Pancreas (tissue), 10 donors: Measurements from ENCODE around the gene IQCK. TPM values are rescaled to one million over a fixed set of nuclear protein-coding genes. Genes with fewer than 3 reads are reported as not detected.

Experiments used
- ATAC-seq, 4 donors: fragments of 200-7000 bp; cut with Tn5 transposase; one replicate each; pipeline versions ENCODE4 v1.8.0 to v1.9.1; 2020; ENCODE audit warnings: mild to moderate bottlenecking in 4 of 4, moderate library complexity in 4 of 4
- DNase-seq, 6 donors: peaks; one replicate each; pipeline ENCODE4 v3.0.0-alpha.2; 2020
- FAIRE-seq: peaks from 2 replicates; lab custom pipeline; 2012; peaks lifted over from hg19 to GRCh38; lab: Jason Lieb, UNC
- H3K27ac ChIP-seq, 4 donors: fragments of 200-600 bp; sonication (generic); 1 replicate in 3 of 4; 2 replicates in 1 of 4; pipeline versions ENCODE4 v1.5.0 to v1.8.0; 2020
- H3K27me3 ChIP-seq, 4 donors: fragments of 200-600 bp; one replicate each; pipeline ENCODE4 v1.8.0; 2021
- H3K36me3 ChIP-seq, 3 donors: fragments of 200-600 bp; sonication (generic) in 1 of 3; one replicate each; pipeline versions ENCODE4 v1.5.0 to v1.8.0; 2020 to 2021
- H3K4me1 ChIP-seq, 3 donors: fragments of 200-600 bp; one replicate each; pipeline ENCODE4 v1.8.0; 2021
- H3K4me3 ChIP-seq, 4 donors: fragments of 200-600 bp; sonication (generic) in 2 of 4; one replicate each; pipeline versions ENCODE4 v1.5.0 to v1.8.0; 2020 to 2021
- H3K9me3 ChIP-seq, 4 donors: fragments of 200-600 bp; one replicate each; pipeline ENCODE4 v1.8.0; 2021
- WGBS, 2 donors: extraction: QIAGEN DNeasy Blood & Tissue Kit; methylation state at CpG; one replicate each; pipeline ENCODE4 v1.1.7; 2013; 5-methylcytosine and 5-hydroxymethylcytosine counted together
- intact Hi-C, 3 donors: fragments of 100-400 bp; cut with DNase I; formaldehyde crosslinking; loops; one replicate each; pipeline versions ENCODE4 v1.11.1 to v1.14.2; 2022
- polyA plus RNA-seq, 2 donors: library from polyadenylated mRNA; stranded (reverse); fragments of 200-250 nt; gene quantifications; one replicate each; pipeline ENCODE4 v1.2.3, GENCODE V29; 2013
- total RNA-seq, 6 donors: library from RNA; stranded (reverse); fragmentation: NEBNext Ultra II Directional in 4 of 6; extraction: Animal tissue kit (Norgen Biotek cat#: 25700) in 4 of 6; gene quantifications; one replicate each; pipeline versions ENCODE4 v1.2.1 to v1.2.4, GENCODE V29; 2021 to 2023
- TF ChIP-seq, protein P1 (sequence below), 4 donors: fragments of 200-600 bp; sonication (generic) in 3 of 4; IDR thresholded peaks; one replicate each; pipeline versions ENCODE4 v1.5.0 to v1.8.0; 2021; ENCODE audit warnings: antibody characterized with exemption in 4 of 4
- donor health status: healthy with polysubstance abuse.
- donor health status: DM: no; HTN: no; CAD: no; lungs with moderate emphysema.
- donor health status: DM: no; HTN: no; CAD: no.
- donor health status: control.
- donor health status: control.
- donor health status: Bipolar disorder and iron deficiency.
- donor health status: DM: yes; HTN: yes; CAD: no.
- donor health status: DM: no; HTN: no; CAD: no.
- donor health status: DM: no; HTN: no; CAD: no.
- donor health status: DM: yes; HTN: yes; CAD: no.

Gene IQCK
- total and polyA plus RNA-seq, 8 donors = 6.7 to 15.5 (median 10.9) TPM

DNA sequence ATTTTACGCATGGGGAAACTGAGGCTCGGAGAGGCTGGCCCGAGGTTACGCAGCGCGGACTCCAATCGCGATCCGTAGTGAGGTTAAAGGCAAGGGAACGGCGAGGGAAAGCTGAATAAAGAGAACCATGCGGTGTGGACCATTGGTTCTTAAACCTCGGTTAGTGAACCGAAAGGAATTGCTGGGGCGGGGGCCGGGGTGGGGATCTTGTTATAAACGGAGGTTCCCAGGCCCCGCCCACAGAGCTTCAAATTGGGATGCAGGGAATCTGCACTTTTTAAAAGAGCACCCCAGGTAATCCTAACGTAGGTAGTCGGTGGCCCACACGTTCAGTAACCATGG, 524 bp downstream of the IQCK start:
- peaks cover 0 to 4% (median 0%) of the 10 kb centered on the region in 3 donors for H3K36me3 ChIP-seq
- TF ChIP-seq, protein P1, sequence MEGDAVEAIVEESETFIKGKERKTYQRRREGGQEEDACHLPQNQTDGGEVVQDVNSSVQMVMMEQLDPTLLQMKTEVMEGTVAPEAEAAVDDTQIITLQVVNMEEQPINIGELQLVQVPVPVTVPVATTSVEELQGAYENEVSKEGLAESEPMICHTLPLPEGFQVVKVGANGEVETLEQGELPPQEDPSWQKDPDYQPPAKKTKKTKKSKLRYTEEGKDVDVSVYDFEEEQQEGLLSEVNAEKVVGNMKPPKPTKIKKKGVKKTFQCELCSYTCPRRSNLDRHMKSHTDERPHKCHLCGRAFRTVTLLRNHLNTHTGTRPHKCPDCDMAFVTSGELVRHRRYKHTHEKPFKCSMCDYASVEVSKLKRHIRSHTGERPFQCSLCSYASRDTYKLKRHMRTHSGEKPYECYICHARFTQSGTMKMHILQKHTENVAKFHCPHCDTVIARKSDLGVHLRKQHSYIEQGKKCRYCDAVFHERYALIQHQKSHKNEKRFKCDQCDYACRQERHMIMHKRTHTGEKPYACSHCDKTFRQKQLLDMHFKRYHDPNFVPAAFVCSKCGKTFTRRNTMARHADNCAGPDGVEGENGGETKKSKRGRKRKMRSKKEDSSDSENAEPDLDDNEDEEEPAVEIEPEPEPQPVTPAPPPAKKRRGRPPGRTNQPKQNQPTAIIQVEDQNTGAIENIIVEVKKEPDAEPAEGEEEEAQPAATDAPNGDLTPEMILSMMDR (IDR thresholded peaks at IDR 0.05) = no peak
- no peaks in the 10 kb centered on the region for H3K27me3 ChIP-seq
- H3K9me3 ChIP-seq = no peaks in the 10 kb centered on the region
- FAIRE-seq (no peak), ATAC-seq (peak in 3 of 4 donors; percentile 4 to 28 (median 16)), DNase-seq (peak in 1 of 6 donors; percentile 25)
- 0 to 1% methylated on average over 21 of the region's 21 CpGs for WGBS, 2 donors
- peak overlapping the region in 2 of 4 donors; percentile 66 to 76 for H3K27ac ChIP-seq
- peaks cover 6 to 23% (median 12%) of the 10 kb centered on the region in 3 donors for H3K4me1 ChIP-seq
- peak overlapping the region; percentile 97 to 100 (median 100) for H3K4me3 ChIP-seq
- intact Hi-C loops = loop anchor here in 2 of 3 donors (10.0 kb wide), 2 partner anchors 96 to 166 kb away; partner anchors contain the start of gene GPRC5B (in 2 of the 2)

DNA sequence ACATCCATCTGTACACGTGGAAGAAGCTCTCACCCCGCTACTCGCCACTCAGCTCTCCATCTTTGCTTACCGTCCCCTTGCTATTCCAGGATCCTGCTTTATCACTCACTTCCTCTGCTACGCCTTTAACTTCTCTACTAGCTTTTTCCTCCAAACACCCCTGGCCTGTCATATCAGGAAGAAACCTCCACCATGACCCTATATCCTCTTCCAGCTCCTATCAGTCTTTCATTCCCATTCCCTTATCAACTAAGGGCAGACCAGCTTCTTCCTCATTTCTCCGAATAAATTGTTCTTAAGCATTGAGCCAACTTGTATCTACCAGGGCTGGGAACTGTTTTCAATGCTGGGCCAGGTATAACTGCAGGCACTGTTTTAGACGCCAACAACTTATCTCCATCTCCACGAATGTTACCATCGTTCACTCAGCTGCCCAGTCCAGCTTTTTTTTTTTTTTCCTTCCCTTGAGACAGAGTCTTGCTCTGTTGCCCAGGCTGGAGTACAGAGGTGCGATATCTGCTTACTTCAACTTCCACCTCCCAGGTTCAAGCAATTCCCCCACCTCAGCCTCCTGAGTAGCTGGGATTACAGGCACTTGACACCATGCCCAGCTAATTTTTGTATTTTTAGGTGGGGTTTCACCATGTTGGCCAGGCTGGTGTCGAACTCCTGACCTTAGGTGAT, 4.3 kb downstream of the IQCK start:
- H3K27me3 ChIP-seq = no peaks in the 10 kb centered on the region
- H3K4me3 ChIP-seq = no peak overlapping the region
- no peak for FAIRE-seq
- DNase-seq = no peak
- H3K27ac ChIP-seq = no peak overlapping the region
- intact Hi-C loops = no loop called here
- TF ChIP-seq, protein P1 (IDR thresholded peaks at IDR 0.05) = no peak
- ATAC-seq = no peak
- H3K36me3 ChIP-seq = no peaks in the 10 kb centered on the region
- H3K4me1 ChIP-seq = peaks cover 0 to 6% (median 4%) of the 10 kb centered on the region in 3 donors
- no peaks in the 10 kb centered on the region for H3K9me3 ChIP-seq
- WGBS, 2 donors = 81 to 83% methylated on average over 11 of the region's 11 CpGs

DNA sequence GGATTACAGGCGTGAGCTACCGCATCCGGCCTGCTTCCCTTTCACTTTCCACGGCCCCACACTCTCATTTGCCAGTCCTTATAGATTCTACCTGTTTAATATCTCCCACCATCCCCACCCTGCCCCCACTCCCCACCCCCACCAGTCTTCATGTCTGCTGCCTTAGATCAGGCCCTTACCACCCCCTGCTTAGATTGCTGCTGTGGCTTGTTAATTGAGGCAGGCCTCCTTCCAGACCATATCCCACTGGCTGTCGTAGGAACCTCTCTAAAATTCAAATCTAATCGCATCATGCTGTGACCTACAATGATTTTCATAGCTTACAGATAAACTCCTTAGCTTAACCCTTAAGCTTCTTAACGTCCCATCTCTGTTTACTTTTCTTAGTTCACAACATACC, 4.9 kb downstream of the IQCK start:
- H3K27me3 ChIP-seq = no peaks in the 10 kb centered on the region
- H3K4me3 ChIP-seq = no peak overlapping the region
- H3K9me3 ChIP-seq = no peaks in the 10 kb centered on the region
- FAIRE-seq (no peak), DNase-seq (no peak), ATAC-seq (no peak)
- 78 to 79% methylated on average over 7 of the region's 7 CpGs for WGBS, 2 donors
- TF ChIP-seq, protein P1 (IDR thresholded peaks at IDR 0.05) = no peak
- intact Hi-C loops = no loop called here
- no peaks in the 10 kb centered on the region for H3K36me3 ChIP-seq
- no peak overlapping the region for H3K27ac ChIP-seq
- H3K4me1 ChIP-seq = peaks cover 0 to 6% (median 4%) of the 10 kb centered on the region in 3 donors

DNA sequence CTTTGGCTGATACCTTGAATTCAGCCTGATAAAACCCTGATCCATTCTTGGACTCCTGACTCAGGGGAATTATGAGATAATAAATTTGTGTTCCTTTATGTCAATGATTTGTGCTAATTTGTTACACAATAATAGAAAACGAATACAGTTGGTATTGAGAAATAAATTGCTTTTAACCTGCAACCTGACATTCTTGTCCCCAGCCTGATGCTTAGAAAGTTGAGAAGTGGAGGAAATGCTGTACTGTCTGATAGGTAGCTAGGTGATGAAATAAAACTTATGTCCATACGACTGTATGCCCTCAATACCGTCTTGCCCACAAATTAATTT, 10.5 kb downstream of the IQCK start:
- no peak overlapping the region for H3K4me3 ChIP-seq
- no peak for FAIRE-seq
- H3K4me1 ChIP-seq = no peaks in the 10 kb centered on the region
- intact Hi-C loops = no loop called here
- H3K27ac ChIP-seq = no peak overlapping the region
- ATAC-seq = no peak
- no peak for DNase-seq
- 68 to 78% methylated on average over 3 of the region's 3 CpGs for WGBS, 2 donors
- TF ChIP-seq, protein P1 (IDR thresholded peaks at IDR 0.05) = no peak
- peaks cover 0 to 4% (median 0%) of the 10 kb centered on the region in 3 donors for H3K36me3 ChIP-seq
- H3K27me3 ChIP-seq = no peaks in the 10 kb centered on the region
- no peaks in the 10 kb centered on the region for H3K9me3 ChIP-seq

DNA sequence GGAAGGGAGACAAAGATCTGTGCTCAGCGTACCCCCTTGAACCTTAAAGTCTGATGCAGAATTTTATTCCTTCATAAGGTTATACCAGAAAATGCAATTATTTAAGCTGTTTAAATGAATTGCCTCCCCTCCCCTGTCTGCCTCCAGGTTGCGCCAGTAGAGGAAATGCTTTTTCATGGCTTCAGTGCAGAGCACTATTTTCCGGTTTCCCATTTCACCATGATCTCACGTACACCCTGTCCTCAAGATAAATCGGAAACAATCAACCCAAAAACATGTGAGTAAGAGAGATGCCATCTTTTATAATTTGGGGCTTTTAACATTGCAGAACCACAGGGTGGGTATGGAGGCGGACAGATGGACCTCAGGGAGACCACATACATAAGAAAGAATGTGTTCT, 15.5 kb downstream of the IQCK start:
- no peak for ATAC-seq
- no peak for FAIRE-seq
- no peak overlapping the region for H3K4me3 ChIP-seq
- no peaks in the 10 kb centered on the region for H3K27me3 ChIP-seq
- peaks cover 0 to 4% (median 0%) of the 10 kb centered on the region in 3 donors for H3K36me3 ChIP-seq
- no peak for DNase-seq
- H3K9me3 ChIP-seq = no peaks in the 10 kb centered on the region
- 94% methylated on average over 6 of the region's 6 CpGs for WGBS, 2 donors
- intact Hi-C loops = loop anchor here in 1 of 3 donors (10.0 kb wide), 1 partner anchor 141 kb away; no protein-coding TSS in a partner anchor
- no peaks in the 10 kb centered on the region for H3K4me1 ChIP-seq
- no peak overlapping the region for H3K27ac ChIP-seq
- TF ChIP-seq, protein P1 (IDR thresholded peaks at IDR 0.05) = no peak
